ENCODE results near the gene RPL12. TPM values are rescaled to one million over a fixed set of nuclear protein-coding genes. Genes with fewer than 3 reads are reported as not detected.

RPL12 gene
- total and polyA plus RNA-seq, 4 donors: 289 to 829 (median 485) TPM

- Histone ChIP-seq H3K4me1 (ENCODE audit: control insufficient read depth in 4 of 4, insufficient read depth in 4 of 4, low read length in 3 of 4) (no peaks in the 10 kb centered on the region), H3K27ac (ENCODE audit: low read depth in 1 of 2, low read length in 2 of 2) (no peak overlapping the region), H3K36me3 (ENCODE audit: control insufficient read depth in 4 of 4, insufficient read depth in 3 of 4, low read depth in 1 of 4, low read length in 3 of 4) (peaks cover 1 to 45% (median 19%) of the 10 kb centered on the region in 4 donors), H3K9ac (ENCODE audit: low read depth in 1 of 2, low read length in 2 of 2) (no peak overlapping the region), H3K4me3 (ENCODE audit: low read depth in 1 of 3, low read length in 3 of 3) (no peak overlapping the region), H3K27me3 (ENCODE audit: control insufficient read depth in 4 of 4, insufficient read depth in 4 of 4, low read length in 3 of 4) (no peaks in the 10 kb centered on the region), H3K9me3 (ENCODE audit: control insufficient read depth in 4 of 4, low read length in 3 of 4) (no peaks in the 10 kb centered on the region)
- TF ChIP-seq HNF4A (conservative IDR thresholded peaks at IDR 0.05): no peak
- TF ChIP-seq FOXA1 (IDR thresholded peaks at IDR 0.05): no peak
- TF ChIP-seq SP1 (IDR thresholded peaks at IDR 0.05): no peak
- TF ChIP-seq RXRA (IDR thresholded peaks at IDR 0.05): no peak
- DNase-seq (ENCODE audit: low spot score): no peak
- WGBS: 97% methylated on average over 10 of the region's 10 CpGs
Observed at GRCh38 chr9:127473501-127473900, 22.3 kb upstream of the RPL12 start.

- Histone ChIP-seq H3K36me3 (ENCODE audit: control insufficient read depth in 4 of 4, insufficient read depth in 3 of 4, low read depth in 1 of 4, low read length in 3 of 4) (peaks cover 3 to 43% (median 21%) of the 10 kb centered on the region in 4 donors), H3K4me3 (ENCODE audit: low read depth in 1 of 3, low read length in 3 of 3) (no peak overlapping the region), H3K9ac (ENCODE audit: low read depth in 1 of 2, low read length in 2 of 2) (no peak overlapping the region), H3K9me3 (ENCODE audit: control insufficient read depth in 4 of 4, low read length in 3 of 4) (no peaks in the 10 kb centered on the region), H3K4me1 (ENCODE audit: control insufficient read depth in 4 of 4, insufficient read depth in 4 of 4, low read length in 3 of 4) (no peaks in the 10 kb centered on the region), H3K27me3 (ENCODE audit: control insufficient read depth in 4 of 4, insufficient read depth in 4 of 4, low read length in 3 of 4) (no peaks in the 10 kb centered on the region), H3K27ac (ENCODE audit: low read depth in 1 of 2, low read length in 2 of 2) (no peak overlapping the region)
- no peak for DNase-seq (ENCODE audit: low spot score)
- WGBS: 98% methylated on average over 3 of the region's 3 CpGs
- no peak for TF ChIP-seq RXRA (IDR thresholded peaks at IDR 0.05)
- no peak for TF ChIP-seq FOXA1 (IDR thresholded peaks at IDR 0.05)
- no peak for TF ChIP-seq CTCF (IDR thresholded peaks at IDR 0.05; ENCODE audit: low read depth, low read length, missing input control)
- TF ChIP-seq RAD21 (IDR thresholded peaks at IDR 0.05): no peak
- TF ChIP-seq SP1 (IDR thresholded peaks at IDR 0.05): no peak
- TF ChIP-seq EGR1 (IDR thresholded peaks at IDR 0.05; ENCODE audit: low read depth in 2 of 2): no peak
- TF ChIP-seq ATF3 (IDR thresholded peaks at IDR 0.05): no peak
- TF ChIP-seq JUND (IDR thresholded peaks at IDR 0.05): no peak
- TF ChIP-seq ZBTB33 (IDR thresholded peaks at IDR 0.05): no peak
- no peak for TF ChIP-seq NR2F2 (IDR thresholded peaks at IDR 0.05)
- TF ChIP-seq REST (IDR thresholded peaks at IDR 0.05): no peak
- TF ChIP-seq MAX (IDR thresholded peaks at IDR 0.05): no peak
- no peak for TF ChIP-seq FOXA2 (IDR thresholded peaks at IDR 0.05)
- TF ChIP-seq HNF4A (conservative IDR thresholded peaks at IDR 0.05): no peak
Observed at GRCh38 chr9:127470662-127471061, 19.5 kb upstream of the RPL12 start.
